C4-2B (cell line): ENCODE results near the gene TARBP2.

Source experiments
- H3K27ac ChIP-seq: fragments of 450-650 bp; 2 replicates; pipeline ENCODE4 v1.5.1; 2017
- CTCF ChIP-seq: fragments of 450-650 bp; conservative IDR thresholded peaks from 2 replicates; pipeline ENCODE4 v1.5.1; 2017; ENCODE audit warnings: mild to moderate bottlenecking
- ZFX ChIP-seq: fragments of 450-650 bp; IDR thresholded peaks from 2 replicates; pipeline ENCODE4 v1.6.1; 2017

TARBP2 gene

GRCh38 chr12:53482626-53483168 lies 18.4 kb upstream of the TARBP2 start:
- H3K27ac ChIP-seq = no peak overlapping the region
- TF ChIP-seq ZFX = no peak
- TF ChIP-seq CTCF = no peak

- TF ChIP-seq ZFX (no peak), CTCF (no peak)
- peak overlapping the region; percentile 1; the same call in 1 of the 2 replicates for H3K27ac ChIP-seq
Measured at GRCh38 chr12:53483225-53483978, 17.7 kb upstream of the TARBP2 start.

GRCh38 chr12:53483979-53484377 lies 17.1 kb upstream of the TARBP2 start:
- H3K27ac ChIP-seq = peak overlapping the region; percentile 1; the same call in 1 of the 2 replicates
- TF ChIP-seq ZFX (no peak), CTCF (no peak)

GRCh38 chr12:53484686-53485575 lies 16.2 kb upstream of the TARBP2 start:
- no peak overlapping the region for H3K27ac ChIP-seq
- TF ChIP-seq ZFX = no peak
- no peak for TF ChIP-seq CTCF

- H3K27ac ChIP-seq = no peak overlapping the region
- TF ChIP-seq CTCF (no peak), ZFX (no peak)
Measured at GRCh38 chr12:53485955-53486735, 14.9 kb upstream of the TARBP2 start.

GRCh38 chr12:53486736-53487487 lies 14.2 kb upstream of the TARBP2 start:
- no peak overlapping the region for H3K27ac ChIP-seq
- TF ChIP-seq CTCF = no peak
- TF ChIP-seq ZFX = no peak
